SKM-1 treated with dmso at 0.1 percent for 144 hours (cell line): ENCODE results near the gene ALK.

Source experiments
- DNase-seq: peaks from one replicate; lab custom pipeline; 2025; ENCODE audit not compliant: unreplicated experiment; lab: John Stamatoyannopoulos, UW

The ALK gene

GRCh38 chr2:29723255-29724001 is 198.0 kb downstream of the ALK start:
- DNase-seq = no peak

DNA sequence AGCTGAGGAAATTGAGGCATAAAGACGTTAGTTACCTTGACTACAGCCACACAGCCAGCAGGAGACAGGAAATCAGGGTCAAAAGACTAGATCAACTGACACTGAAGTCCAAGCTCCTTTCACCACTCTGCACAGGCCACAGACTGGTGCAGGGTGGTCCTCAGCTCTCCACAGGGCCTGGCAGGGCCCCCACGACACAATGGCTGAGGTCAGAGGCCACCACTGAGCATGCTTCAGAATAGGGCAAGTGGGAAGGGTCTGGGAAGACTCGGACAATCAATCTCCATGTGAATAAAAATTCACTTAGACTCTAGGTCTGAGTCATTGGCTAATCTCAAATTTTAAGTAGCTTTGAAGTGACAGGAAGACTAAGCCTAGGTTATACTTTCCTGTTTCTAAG is 201.7 kb downstream of the ALK start:
- no peak for DNase-seq

GRCh38 chr2:29718076-29718686 is 203.2 kb downstream of the ALK start:
- DNase-seq = no peak

- DNase-seq = no peak
Measured at GRCh38 chr2:29715655-29716054, 205.7 kb downstream of the ALK start.

GRCh38 chr2:29714333-29714732 is 207.1 kb downstream of the ALK start:
- DNase-seq = no peak

DNA sequence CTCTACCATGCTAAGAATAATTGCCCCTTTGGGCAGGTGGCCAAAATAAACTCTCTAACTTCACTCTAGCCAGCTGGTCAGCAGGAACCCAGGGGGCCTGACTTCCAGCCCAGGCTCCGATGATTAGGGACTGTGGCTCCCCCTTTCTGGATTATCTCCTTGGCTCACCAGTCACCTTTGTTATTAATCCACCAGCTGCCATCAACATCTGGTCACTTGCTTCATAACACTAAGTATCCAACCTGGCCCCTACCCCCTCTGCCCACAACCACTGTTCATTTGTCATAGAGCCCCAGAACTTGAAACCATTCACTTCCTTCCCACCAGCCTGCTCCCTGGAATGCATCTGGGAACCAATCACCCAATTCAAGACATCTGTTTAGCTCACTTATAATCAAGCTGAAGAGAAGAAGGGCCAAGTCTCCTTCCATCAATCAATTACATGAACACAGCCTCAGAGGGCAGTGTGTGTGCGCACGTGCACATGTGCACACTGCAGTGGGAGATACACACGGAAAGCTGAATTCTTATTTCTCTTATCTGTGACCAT is 215.1 kb downstream of the ALK start:
- no peak for DNase-seq

GRCh38 chr2:29705616-29706015 is 215.8 kb downstream of the ALK start:
- no peak for DNase-seq

DNA sequence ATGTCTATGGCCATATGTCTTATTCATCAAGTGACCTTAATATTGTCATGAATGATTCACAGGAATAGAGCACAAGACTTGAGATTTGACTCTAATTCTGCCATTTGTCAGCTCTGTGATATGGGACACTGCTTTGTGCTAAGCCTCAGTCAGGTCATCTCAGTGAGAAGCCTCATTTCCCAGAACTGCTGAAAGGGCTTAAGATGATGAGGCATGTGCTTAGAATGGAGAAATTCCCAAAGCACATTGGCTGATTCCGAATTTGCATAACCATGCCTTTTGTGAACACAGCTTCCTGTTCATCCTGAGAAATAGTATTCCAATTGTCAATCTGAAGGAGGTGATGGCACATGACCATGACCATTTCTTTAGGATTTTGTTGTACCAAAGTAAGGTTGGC is 218.1 kb downstream of the ALK start:
- DNase-seq = no peak

GRCh38 chr2:29702276-29702675 is 219.1 kb downstream of the ALK start:
- no peak for DNase-seq

- DNase-seq = no peak
Measured at GRCh38 chr2:29700560-29700959, 220.8 kb downstream of the ALK start.

- no peak for DNase-seq
Measured at GRCh38 chr2:29699045-29699444, 222.3 kb downstream of the ALK start.

DNA sequence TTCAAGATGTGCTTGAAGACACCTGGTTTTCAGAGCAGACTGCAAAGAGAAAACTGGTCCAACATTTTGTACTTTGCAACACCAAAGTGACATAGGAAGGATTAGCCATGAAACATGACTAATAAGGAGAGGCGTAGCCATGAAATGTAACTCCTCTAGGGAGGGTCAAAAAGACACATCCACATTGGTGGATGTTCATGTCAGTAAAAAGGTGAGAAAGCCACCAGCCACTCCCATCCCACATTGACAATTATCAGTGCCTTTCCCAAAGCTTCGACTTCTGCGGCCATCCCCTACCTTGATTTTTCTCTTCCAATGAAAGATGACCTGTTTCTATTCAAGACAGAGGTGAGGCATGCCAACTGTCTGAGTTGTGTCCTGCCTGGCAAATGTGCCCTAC is 223.2 kb downstream of the ALK start:
- DNase-seq = no peak

DNA sequence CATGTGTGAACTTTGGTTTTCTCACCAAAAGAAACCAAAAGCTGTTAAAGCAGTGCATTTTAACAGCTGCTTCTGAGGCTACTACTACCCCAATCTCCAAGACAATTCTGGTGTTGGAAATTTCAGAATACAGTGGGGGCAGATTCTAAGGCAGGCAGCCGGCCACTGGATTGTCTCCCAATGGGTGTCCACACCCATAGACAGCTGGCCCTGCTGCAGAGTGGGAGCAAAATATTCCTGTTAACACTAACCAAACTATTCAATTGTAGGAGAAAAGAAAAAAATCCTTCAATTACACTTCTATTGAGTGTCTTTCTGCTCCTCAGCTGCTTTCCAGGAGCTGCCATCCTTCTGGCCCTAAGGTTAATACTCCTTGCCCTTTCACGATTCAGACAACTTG is 223.7 kb downstream of the ALK start:
- no peak for DNase-seq

DNA sequence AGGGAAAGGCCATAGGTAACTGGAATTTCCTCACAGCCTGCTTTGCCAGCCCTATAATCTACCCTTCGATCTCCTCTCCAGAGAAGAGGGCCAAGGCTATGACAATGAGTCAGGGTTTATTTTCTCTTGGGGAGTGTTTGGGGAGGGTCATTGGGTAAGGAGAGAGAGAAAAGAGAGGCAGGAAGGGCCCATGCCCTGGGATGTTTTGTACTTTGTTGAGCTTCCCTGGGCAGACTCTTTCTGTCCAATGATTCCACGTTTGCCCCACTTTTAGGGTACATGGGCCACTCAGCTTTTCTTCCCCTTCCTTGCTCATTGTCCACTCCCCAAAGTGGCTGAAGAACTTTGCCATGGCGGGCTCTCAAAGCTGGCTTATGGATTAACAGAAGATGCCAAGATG is 224.2 kb downstream of the ALK start:
- DNase-seq = no peak

- DNase-seq = no peak
Measured at GRCh38 chr2:29694741-29695140, 226.6 kb downstream of the ALK start.

GRCh38 chr2:29691391-29691950 is 229.9 kb downstream of the ALK start:
- no peak for DNase-seq

DNA sequence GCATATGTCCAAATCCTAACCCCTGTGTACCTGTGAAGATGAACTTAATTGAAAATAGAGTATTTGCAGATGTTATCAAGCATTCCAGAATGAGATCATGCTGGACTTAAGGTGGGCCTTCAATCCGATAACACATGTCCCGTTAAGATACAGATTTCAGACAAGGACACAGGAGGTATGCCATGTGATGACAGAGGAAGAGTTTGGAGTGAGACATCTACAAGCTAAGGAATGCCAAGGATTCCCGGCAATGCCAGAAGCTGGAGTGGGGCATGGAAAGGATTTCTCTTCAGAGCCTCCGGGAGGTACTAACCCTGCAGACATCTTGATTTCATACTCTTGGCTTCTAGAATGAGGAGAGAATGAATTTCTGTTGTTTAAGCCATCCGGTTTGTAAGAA is 231.7 kb downstream of the ALK start:
- no peak for DNase-seq

DNA sequence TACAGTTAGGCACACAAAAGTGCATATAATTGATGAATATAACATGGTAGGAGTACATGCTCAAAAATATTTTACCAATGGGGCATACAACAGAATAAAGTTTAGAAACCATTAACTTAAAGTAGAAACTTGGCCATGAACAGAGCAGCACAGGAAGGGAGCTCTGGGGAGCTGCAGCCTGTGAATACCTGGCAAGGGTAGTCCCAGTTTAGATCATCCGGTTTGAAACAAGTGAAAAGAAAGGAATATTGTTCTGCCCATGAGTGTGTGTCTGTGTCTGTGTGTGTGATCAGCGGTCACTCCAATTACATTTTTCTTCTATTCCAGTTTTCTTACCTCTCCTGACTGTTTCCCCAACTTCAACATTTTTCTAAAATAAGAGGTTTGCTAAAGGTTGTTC is 233.0 kb downstream of the ALK start:
- DNase-seq = no peak

- no peak for DNase-seq
Measured at GRCh38 chr2:29687121-29687520, 234.3 kb downstream of the ALK start.

GRCh38 chr2:29676886-29677453 is 244.4 kb downstream of the ALK start:
- no peak for DNase-seq

GRCh38 chr2:29664578-29664977 is 256.8 kb downstream of the ALK start:
- DNase-seq = no peak

DNA sequence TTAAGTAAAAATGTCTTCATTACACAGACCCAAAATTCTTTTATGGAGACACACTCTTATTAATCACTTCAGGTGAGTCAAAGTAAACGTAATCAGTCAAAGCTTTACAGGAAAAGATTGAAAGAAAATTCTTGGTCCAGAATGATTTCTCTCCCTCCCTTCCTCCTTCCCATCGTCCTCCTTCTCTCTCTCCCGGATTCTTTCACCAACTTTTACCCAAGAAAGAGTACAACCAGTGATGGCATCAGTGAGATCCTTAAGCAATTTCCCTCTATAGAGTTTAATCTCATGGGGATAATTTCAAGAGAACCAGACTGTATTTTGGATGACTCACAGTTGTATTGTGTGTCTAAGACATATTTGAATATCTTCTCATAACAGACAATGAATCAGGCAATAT is 258.1 kb downstream of the ALK start:
- DNase-seq = no peak
